MM.1S (cell line): ENCODE data around the gene NDUFS7.

Experiments
- EZH2 ChIP-seq: fragments of 300-600 bp; sonication (generic); optimal IDR thresholded peaks from 2 replicates; pipeline ENCODE3; 2017; ENCODE audit warnings: low read depth, mild to moderate bottlenecking, antibody characterized with exemption, low read length, mixed read lengths
- TF ChIP-seq, protein P1 (sequence below): fragments of 300-600 bp; sonication (generic); IDR thresholded peaks from 2 replicates; pipeline ENCODE4 v1.5.1; 2016; ENCODE audit warnings: antibody characterized with exemption, low read length, mixed read lengths

- TF ChIP-seq, protein P1, sequence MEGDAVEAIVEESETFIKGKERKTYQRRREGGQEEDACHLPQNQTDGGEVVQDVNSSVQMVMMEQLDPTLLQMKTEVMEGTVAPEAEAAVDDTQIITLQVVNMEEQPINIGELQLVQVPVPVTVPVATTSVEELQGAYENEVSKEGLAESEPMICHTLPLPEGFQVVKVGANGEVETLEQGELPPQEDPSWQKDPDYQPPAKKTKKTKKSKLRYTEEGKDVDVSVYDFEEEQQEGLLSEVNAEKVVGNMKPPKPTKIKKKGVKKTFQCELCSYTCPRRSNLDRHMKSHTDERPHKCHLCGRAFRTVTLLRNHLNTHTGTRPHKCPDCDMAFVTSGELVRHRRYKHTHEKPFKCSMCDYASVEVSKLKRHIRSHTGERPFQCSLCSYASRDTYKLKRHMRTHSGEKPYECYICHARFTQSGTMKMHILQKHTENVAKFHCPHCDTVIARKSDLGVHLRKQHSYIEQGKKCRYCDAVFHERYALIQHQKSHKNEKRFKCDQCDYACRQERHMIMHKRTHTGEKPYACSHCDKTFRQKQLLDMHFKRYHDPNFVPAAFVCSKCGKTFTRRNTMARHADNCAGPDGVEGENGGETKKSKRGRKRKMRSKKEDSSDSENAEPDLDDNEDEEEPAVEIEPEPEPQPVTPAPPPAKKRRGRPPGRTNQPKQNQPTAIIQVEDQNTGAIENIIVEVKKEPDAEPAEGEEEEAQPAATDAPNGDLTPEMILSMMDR = no peak
- TF ChIP-seq EZH2 = no peak
Measured at GRCh38 chr19:1392407-1392806, 8.7 kb downstream of the NDUFS7 start.
